Measurements from ENCODE around the gene RPL13. TPM values are rescaled to one million over a fixed set of nuclear protein-coding genes. Genes with fewer than 3 reads are reported as not detected.

Gene RPL13
- total and polyA plus RNA-seq, 10 of the 15 experiments (the other 5 are each of a cell fraction or from before 2014, with no cell fraction given) = 386 to 9,428 (median 2,486) TPM

- Histone ChIP-seq H3K4me3 (no peak overlapping the region), H3K79me2 (ENCODE audit: control insufficient read depth, insufficient read depth, low read length) (no peaks in the 10 kb centered on the region), H3K4me1 (ENCODE audit: control insufficient read depth, insufficient read depth, low read length) (no peaks in the 10 kb centered on the region), H3K36me3 (ENCODE audit: control insufficient read depth in 2 of 2, insufficient read depth in 2 of 2, low read length in 1 of 2) (no peaks in the 10 kb centered on the region; a peak in 1 of 4 replicates), H3K9ac (ENCODE audit: control insufficient read depth, insufficient read depth, low read length) (no peak overlapping the region), H4K20me1 (ENCODE audit: control insufficient read depth, insufficient read depth) (no peaks in the 10 kb centered on the region), H2AFZ (ENCODE audit: control insufficient read depth, low read depth, low read length) (no peak overlapping the region), H3K27ac (ENCODE audit: control insufficient read depth, insufficient read depth) (no peak overlapping the region), H3K27me3 (replicated peaks in 1 of 2; ENCODE audit: control insufficient read depth in 2 of 2, insufficient read depth in 2 of 2, low read length in 1 of 2) (no peaks in the 10 kb centered on the region), H3K4me2 (ENCODE audit: control insufficient read depth, insufficient read depth) (no peak overlapping the region), H3K9me3 (replicated peaks; ENCODE audit: control insufficient read depth, insufficient read depth, low read length) (no peaks in the 10 kb centered on the region)
- WGBS (ENCODE audit: insufficient coverage, insufficient replicate concordance, low lambda C conversion rate, missing lambda C conversion rate) = 61% methylated on average over 24 of the region's 25 CpGs
- in situ Hi-C loops (cut with MboI) = no loop called here
- ChIA-PET CTCF (interaction anchor here (0.6 kb wide), 1 partner anchor 15 kb away, joined by 3 read pairs; no protein-coding TSS in a partner anchor), POLR2A (no interaction called here), SMC1A (ENCODE audit: uncharacterized antibody, unreplicated experiment) (no interaction called here), RAD21 (ENCODE audit: unreplicated experiment) (no interaction called here)
- BruUV-seq (replicated peaks) = TSS peak; percentile 55
- intact Hi-C loops (cut with micrococcal nuclease; ENCODE audit: unreplicated experiment) = no loop called here
- ATAC-seq (no peak), FAIRE-seq (no peak), DNase-seq (ENCODE audit: low read depth, low spot score) (no peak)
- TF ChIP-seq E2F4 (IDR thresholded peaks at IDR 0.05; ENCODE audit: low read depth, low read length) (no peak), MEF2A (IDR thresholded peaks at IDR 0.05; ENCODE audit: insufficient read depth, low read depth, low read length) (no peak), ZBTB33 (IDR thresholded peaks at IDR 0.05) (no peak), ZNF24 (IDR thresholded peaks at IDR 0.05) (no peak), FOXM1 (IDR thresholded peaks at IDR 0.05; ENCODE audit: low read depth, low read length) (no peak), IKZF2 (IDR thresholded peaks at IDR 0.05) (no peak), E2F8 (IDR thresholded peaks at IDR 0.05; ENCODE audit: low read depth, partially characterized antibody) (no peak), ZSCAN29 (IDR thresholded peaks at IDR 0.05) (no peak), ZNF687 (IDR thresholded peaks at IDR 0.05) (no peak), HDGF (IDR thresholded peaks at IDR 0.05) (no peak), HDAC2 (IDR thresholded peaks at IDR 0.05) (no peak), CREB1 (IDR thresholded peaks at IDR 0.05; ENCODE audit: low read depth) (no peak), SMARCA5 (IDR thresholded peaks at IDR 0.05) (no peak)
These were observed 35.7 kb downstream of the RPL13 start for GRCh38 chr16:89596061-89596689.
